ENCODE data around the gene NOCT.
"Not testable (repeated sequence)": the region's sequence is repeated elsewhere in the genome, so short reads cannot be mapped to it uniquely, and the experiment has no call there.

The NOCT gene

DNA sequence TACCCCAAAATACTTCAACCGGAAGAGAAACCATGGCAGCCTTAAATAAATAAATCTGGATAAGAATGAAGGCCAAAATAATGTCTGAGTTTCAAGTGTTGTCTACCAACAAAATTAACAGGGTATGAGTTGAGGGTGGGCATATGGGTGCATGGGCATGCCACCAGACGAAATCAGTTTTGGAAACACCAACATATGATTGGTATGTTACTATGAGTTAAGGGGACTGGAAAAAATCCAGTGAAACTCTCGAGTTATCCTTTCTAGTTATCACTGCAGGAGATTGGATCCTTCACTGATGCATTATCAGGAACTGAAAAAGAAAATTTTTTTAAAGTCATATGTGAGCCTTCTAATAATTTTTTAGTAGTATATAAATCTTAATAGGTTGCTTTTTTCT is 32.4 kb downstream of the NOCT start:
- DNase-seq (ENCODE audit: low read depth in 2 of 2): no peak

GRCh38 chr4:139050446-139050845 is 34.9 kb downstream of the NOCT start:
- no peak for DNase-seq (ENCODE audit: low read depth in 2 of 2)

- no peak for DNase-seq (ENCODE audit: low read depth in 2 of 2)
Observed at GRCh38 chr4:139053909-139054308, 38.3 kb downstream of the NOCT start.

GRCh38 chr4:139054791-139055505 is 39.4 kb downstream of the NOCT start:
- no peak for DNase-seq (ENCODE audit: low read depth in 2 of 2)

DNA sequence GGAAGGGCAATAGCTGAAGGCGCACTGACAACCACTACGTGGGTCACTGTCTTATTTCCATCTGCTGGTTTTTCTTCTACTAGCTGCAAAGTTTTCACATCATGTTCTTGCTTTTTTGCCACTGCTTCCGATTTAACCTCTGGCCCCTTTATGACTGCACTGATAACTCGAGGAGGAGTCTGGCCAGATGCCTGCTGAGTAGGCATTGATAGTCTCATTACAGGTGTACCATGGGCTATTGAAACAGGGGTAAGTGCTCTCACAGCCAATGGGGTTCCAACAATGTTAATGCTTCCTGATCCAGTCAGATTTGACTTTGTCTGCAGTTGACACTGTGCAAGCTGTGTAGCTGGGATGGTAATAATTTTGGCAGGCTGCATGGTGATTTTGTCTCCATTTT is 43.4 kb downstream of the NOCT start:
- not testable (repeated sequence) for DNase-seq (ENCODE audit: low read depth in 2 of 2)

DNA sequence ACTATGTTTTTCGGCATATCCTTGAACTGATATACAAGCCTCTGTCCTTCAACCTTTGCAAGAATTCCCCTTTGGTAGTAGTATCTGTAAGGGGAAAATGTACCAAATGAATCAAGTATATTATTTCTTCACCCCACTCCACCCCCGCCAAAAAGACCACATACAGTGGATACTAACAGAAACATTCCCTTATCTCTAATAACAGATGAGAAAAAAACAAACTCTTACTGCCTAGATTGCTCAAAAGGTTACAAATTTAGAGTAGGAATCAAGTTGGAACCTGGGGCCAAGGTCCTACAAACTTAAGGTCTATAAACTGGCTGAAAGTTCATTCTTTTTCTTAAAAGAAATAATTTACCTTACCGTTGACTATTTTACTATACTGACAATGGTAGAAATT is 45.0 kb downstream of the NOCT start:
- no peak for DNase-seq (ENCODE audit: low read depth in 2 of 2)

GRCh38 chr4:139076016-139076744 is 60.6 kb downstream of the NOCT start:
- no peak for DNase-seq (ENCODE audit: low read depth in 2 of 2)

DNA sequence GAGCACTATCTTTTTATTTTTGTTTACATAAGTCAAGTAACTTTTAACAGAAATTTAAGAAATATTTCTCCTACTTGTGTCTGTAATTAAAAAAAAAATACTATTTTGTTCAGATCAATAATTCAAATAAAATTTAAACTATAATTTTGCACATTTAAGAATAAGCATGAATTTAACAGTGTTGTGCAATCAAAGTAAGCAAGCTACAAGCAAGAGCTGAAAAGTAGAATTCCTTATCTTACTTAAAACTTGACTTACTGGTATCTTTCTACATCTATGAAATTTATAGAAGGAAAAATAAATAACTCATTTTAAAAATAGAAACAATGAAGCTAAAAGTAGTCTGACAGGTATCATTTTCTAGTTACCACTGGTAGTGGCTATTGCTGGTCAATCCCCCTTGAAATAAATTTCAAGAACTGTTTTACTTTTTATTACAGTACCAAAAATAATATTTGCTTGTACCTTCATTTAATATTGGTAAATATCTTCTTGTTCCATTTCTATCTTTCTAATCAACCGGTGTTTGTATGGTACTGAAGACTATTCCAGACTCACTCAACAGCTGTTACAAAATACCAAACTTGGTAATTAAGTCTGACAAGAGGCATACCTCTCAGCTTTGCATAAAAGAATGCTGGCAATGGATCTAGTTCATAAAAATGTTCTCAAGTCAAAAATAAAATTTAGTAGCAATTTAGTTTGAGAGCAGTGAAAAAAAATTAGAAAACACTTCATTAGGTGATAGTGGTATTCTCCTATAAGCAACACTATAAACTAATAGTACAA is 62.2 kb downstream of the NOCT start:
- no peak for DNase-seq (ENCODE audit: low read depth in 2 of 2)

DNA sequence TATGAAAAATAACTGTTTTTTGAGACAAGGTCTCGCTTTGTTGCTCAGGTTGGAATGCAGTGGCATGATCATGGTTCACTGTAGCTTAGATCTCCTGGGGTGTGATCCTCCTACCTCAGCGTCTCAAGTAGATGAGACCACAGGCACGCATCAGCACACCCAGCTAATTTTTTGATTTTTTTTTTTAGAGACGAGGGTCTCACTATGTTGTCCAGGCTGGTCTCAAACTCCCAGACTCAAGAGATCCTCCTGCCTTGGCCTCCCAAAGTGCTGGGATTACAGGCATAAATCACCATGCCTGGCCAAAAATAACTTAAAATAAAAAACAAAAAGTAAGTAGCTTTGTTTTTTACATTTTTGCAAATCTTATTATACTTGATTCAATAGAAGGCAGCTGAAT is 63.3 kb downstream of the NOCT start:
- no peak for DNase-seq (ENCODE audit: low read depth in 2 of 2)

GRCh38 chr4:139082750-139083606 is 67.4 kb downstream of the NOCT start:
- peak; percentile 80 to 90 for DNase-seq (ENCODE audit: low read depth in 2 of 2)

DNA sequence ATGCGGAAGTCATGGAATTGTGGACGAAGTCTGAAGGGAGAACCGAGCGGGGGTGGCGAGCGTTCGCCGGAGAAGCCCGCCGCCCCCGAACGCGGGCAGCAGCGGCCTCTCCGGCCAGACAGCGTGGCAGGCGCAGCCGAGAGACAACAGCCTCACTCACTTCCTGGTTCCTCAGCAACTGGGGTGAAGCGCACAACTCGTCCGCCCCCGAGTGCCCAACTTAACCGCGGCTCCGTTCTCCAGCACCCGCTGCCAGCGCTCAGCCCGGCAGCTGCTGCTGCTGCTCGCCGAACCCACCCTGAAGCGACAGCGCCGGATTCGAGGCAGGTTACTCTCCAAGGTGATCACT is 68.0 kb downstream of the NOCT start:
- DNase-seq (ENCODE audit: low read depth in 2 of 2): peak in 1 of 2 donors; percentile 52

- peak; percentile 73 to 82 for DNase-seq (ENCODE audit: low read depth in 2 of 2)
Observed at GRCh38 chr4:139083956-139084803, 68.6 kb downstream of the NOCT start.

- DNase-seq (ENCODE audit: low read depth in 2 of 2): no peak
Observed at GRCh38 chr4:139084804-139085093, 69.2 kb downstream of the NOCT start.

- DNase-seq (ENCODE audit: low read depth in 2 of 2): no peak
Observed at GRCh38 chr4:139085141-139085540, 69.6 kb downstream of the NOCT start.

- no peak for DNase-seq (ENCODE audit: low read depth in 2 of 2)
Observed at GRCh38 chr4:139092271-139092670, 76.7 kb downstream of the NOCT start.
